ENCODE measurements around the gene MFSD12.

The MFSD12 gene

DNA sequence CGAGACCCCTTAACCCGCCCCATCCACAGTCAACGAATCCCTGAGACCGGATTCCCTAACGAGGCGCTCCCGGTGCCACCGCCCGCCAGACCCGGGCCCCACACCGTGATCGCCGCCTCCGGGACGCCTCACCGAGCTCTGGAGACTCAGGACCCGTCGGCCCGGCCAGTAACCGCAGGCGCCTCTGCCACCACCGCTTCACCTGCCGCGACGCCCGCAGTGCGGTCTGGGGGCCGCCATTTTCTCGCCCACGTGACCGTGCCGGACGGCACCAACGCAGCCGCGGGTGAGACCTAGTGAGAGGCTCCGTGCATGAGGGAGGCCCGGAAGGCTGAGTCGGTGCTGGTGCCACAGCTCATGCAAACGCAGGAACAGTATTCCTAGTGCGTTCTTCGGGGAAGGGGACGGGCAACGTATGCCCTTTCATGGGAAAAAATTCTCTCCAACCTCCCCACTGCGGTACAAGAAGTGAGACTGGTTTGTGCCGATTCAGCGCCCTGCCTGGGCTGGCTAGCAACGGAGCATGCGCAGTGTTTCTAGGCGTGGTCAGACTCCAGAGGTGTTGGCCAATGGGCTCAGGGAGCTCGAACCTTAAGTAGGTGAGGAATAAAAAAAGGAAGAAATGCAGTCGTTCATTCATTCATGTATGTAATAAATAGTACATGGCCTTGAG is 56.8 kb downstream of the MFSD12 start, which contains the start of gene DOHH:
Gene DOHH, minus strand, starts transcription at position 246 of the 673 bp plus-strand sequence. CDS start 3,860 bp downstream, outside the sequence.
- DNase-seq (ENCODE audit: low read depth), result peak; percentile 84
- TF ChIP-seq, protein P1, sequence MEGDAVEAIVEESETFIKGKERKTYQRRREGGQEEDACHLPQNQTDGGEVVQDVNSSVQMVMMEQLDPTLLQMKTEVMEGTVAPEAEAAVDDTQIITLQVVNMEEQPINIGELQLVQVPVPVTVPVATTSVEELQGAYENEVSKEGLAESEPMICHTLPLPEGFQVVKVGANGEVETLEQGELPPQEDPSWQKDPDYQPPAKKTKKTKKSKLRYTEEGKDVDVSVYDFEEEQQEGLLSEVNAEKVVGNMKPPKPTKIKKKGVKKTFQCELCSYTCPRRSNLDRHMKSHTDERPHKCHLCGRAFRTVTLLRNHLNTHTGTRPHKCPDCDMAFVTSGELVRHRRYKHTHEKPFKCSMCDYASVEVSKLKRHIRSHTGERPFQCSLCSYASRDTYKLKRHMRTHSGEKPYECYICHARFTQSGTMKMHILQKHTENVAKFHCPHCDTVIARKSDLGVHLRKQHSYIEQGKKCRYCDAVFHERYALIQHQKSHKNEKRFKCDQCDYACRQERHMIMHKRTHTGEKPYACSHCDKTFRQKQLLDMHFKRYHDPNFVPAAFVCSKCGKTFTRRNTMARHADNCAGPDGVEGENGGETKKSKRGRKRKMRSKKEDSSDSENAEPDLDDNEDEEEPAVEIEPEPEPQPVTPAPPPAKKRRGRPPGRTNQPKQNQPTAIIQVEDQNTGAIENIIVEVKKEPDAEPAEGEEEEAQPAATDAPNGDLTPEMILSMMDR (IDR thresholded peaks at IDR 0.05; ENCODE audit: control insufficient read depth, insufficient read depth, low read depth, low read length, missing control alignments), result no peak
- peak within 1 kb of the TSS; percentile 86 for H3K4me3 ChIP-seq (ENCODE audit: control insufficient read depth, low read depth, low read length)

DNA sequence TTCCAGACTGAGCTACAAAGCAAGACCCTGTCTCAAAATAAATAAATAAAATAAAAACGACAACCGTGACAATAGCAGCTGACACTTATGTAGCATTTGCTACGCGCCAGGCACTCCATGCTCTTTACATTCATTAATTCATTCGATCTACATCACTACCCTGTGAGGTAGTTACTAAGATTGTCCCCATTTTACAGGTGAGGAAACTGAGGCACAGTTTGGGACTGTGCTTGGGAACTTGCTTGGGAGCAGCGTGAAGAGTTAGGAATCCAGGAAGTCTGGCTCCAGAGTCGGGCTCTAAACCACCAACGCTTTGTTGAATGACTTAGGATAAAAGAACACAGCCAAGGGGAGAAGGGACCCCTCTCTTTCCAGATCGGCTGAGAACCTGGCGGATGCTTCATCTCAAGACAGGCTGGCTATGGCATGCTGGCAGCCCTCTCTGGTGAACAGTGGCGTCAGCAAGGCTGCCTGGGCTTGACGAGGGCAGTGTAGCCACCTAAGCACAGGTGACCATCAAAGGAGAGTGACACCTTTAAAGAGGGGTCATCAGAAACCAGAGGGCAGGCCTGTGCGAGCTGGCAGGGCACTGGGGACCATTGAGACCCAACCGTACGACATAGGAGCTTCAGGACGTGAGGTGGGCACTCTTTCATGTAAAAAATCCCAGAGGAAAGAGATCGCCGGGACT is 57.5 kb downstream of the MFSD12 start:
- no peak for DNase-seq (ENCODE audit: low read depth)
- H3K4me3 ChIP-seq (ENCODE audit: control insufficient read depth, low read depth, low read length), result peak overlapping the region; percentile 86
- TF ChIP-seq, protein P1 (IDR thresholded peaks at IDR 0.05; ENCODE audit: control insufficient read depth, insufficient read depth, low read depth, low read length, missing control alignments), result no peak

DNA sequence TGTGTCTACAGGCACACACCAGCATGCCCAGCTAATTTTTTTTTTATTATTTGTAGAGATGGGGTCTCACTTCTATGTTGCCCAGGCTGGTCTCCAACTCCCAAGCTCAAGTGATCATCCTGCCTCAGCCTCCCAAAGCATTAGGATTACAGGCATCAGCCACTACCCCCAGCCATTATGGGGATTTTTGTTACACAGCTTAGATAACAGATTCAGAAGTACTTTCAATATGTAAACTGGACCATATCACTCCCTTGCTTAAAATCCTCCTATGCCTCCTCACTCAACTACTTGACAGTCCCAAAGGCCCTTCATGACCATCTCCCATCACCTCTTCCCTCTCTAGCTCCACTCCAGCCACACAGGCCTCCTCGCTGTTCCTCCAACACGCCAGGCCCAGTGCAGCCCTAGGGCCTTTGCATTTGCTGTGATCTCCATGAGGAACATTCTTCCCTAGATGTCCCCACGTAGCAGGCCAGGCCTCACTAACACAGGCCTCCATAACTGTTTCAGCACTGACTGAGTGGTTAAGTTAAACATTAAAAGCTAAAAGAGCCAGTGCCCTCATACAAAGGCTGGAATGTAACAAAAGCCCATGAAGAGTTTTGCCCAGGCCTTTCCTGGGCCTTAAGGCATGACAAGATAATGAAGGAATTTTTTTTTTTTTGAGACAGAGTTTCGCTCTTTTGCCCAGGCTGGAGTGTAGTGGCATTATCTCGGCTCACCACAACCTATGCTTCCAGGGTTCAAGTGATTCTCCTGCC is 59.4 kb downstream of the MFSD12 start:
- TF ChIP-seq, protein P1 (IDR thresholded peaks at IDR 0.05; ENCODE audit: control insufficient read depth, insufficient read depth, low read depth, low read length, missing control alignments), result no peak
- H3K4me3 ChIP-seq (ENCODE audit: control insufficient read depth, low read depth, low read length), result no peak overlapping the region
- no peak for DNase-seq (ENCODE audit: low read depth)

DNA sequence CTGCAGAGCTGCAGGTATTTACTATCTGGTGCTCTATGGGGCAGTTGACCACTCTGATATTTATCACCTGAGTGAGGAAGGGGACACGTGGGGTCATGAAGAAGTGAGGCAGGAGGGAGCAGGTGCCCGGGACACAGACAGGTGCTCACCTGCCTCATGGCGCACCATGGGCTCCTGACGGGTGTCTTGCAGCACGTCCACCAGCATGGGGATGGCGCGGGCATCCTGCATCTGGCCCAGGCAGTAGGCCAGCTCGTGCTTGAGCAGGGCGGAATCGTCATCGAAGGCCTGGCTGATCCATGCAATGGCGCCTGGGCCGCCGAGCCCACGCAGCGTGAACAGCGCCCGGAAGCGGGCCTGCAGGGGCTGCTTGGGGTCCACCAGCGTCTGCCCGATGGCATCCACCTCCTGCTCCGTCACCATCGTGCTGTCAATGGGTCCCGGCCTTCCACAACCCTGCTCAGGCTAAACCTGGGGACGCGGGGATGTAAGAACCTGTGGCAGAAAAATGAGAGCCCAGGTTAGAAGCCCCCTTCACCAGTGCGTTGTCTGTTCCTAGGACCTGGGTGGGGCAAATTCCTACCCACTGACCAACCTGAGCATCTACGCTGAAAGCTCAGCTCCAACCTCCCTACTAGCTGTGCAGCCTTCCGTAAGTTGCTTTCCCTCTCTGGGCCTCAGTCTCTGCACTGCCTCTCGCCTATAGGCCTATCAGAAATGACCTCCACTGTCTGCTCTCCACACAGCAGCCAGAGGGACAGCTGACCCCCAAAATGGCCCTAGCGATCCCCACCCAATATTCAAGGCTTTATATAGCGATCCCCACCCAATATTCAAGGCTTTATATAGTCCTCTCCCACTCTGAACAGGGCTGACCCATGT is 60.8 kb downstream of the MFSD12 start:
- no peak for DNase-seq (ENCODE audit: low read depth)
- TF ChIP-seq, protein P1 (IDR thresholded peaks at IDR 0.05; ENCODE audit: control insufficient read depth, insufficient read depth, low read depth, low read length, missing control alignments), result no peak
- H3K4me3 ChIP-seq (ENCODE audit: control insufficient read depth, low read depth, low read length), result no peak overlapping the region

DNA sequence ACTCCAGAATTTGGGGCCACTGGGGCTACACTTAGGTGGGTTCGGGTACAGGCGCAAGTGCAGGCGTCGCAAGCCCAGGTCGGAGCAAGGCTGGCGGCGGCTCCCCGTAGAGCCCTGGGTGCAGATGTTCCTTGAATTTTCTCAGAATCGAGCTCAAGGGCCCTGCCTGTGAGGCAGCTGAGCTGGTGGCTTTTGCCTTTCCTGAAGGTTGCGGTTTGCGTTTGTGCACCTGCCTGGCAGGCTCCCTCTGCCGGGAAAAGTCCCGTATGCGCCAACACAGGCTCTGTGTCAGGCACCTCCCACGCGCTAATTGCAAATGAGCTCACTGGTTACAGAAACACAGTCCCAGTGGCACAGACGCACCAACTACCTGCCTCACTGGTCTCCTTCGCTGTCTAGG is 62.8 kb downstream of the MFSD12 start:
- TF ChIP-seq, protein P1 (IDR thresholded peaks at IDR 0.05; ENCODE audit: control insufficient read depth, insufficient read depth, low read depth, low read length, missing control alignments), result no peak

More for the DNA sequence above, 62.8 kb downstream of the MFSD12 start:
- no peak overlapping the region for H3K4me3 ChIP-seq (ENCODE audit: control insufficient read depth, low read depth, low read length)
- DNase-seq (ENCODE audit: low read depth), result no peak

All from AG09309 (cell line).